NCI-H128 (cell line): ENCODE measurements around the gene PBX2.
"Not testable (repeated sequence)": the region's sequence is repeated elsewhere in the genome, so short reads cannot be mapped to it uniquely, and the experiment has no call there.

Experiments
- DNase-seq: peaks from one replicate; lab custom pipeline; 2025; ENCODE audit not compliant: unreplicated experiment; lab: John Stamatoyannopoulos, UW

Gene PBX2, protein sequence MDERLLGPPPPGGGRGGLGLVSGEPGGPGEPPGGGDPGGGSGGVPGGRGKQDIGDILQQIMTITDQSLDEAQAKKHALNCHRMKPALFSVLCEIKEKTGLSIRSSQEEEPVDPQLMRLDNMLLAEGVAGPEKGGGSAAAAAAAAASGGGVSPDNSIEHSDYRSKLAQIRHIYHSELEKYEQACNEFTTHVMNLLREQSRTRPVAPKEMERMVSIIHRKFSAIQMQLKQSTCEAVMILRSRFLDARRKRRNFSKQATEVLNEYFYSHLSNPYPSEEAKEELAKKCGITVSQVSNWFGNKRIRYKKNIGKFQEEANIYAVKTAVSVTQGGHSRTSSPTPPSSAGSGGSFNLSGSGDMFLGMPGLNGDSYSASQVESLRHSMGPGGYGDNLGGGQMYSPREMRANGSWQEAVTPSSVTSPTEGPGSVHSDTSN

DNA sequence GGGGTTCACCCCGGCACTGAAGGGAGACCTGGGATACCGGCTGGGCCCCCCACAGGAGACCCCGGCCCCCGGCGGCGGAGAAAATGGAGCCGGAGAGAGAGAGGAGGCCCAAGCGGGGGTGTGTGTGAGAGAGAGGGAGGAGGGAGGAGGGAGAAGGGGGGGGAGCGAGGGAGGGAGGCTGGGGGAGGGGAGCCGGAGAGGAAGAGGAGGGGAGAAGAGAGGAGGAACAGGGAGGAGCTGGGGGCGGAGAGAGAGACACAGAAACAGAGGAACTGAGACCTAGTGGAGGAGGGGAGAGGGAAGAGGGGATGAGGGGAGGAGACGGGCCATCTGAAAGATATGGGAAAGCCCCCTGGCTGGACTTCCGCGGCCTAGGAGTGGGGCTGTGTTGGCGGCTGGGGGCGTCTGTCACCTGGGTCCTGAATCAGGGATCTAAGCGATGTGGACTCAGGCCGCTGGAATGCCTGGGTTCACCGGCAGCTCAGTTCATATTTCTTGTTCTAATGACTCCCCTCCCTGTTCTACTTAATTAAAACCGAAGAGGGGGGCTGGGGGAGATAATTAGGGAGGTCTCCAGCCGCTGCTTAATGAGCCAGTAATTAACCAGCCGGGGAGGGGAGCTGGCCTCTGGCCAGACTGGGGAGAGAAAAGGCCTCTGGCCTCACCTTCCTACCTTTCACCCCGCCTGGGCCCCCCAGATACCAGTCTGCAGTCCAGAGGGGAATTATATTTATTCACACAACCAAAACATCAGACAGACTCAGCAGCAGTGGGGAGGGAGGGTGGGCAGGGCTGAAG is at the start of gene PBX2:
PBX2 (minus strand) TSS at position 149 of the 798 bp plus-strand sequence. CDS start 287 bp downstream, outside the sequence.
- DNase-seq = peak; percentile 30

DNA sequence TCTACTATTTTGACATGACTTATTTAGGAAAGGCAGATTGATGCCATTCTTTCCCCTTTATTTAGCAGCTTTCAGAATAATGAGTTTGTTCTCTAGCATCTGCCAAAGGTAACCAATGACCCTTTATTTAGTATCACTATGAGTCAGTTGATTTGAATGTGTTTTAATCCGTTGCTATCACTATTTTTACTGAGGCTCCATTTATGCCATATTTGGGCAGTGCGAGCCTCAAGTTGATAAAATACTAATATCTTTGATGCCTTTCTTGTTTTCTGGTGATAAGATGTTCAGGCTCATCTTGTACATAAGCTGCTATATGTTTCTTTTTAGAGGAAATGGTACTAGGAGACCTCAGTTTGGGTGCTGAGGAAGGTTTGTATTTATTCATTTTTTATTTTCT is 49.5 kb upstream of the PBX2 start:
- DNase-seq = no peak

DNA sequence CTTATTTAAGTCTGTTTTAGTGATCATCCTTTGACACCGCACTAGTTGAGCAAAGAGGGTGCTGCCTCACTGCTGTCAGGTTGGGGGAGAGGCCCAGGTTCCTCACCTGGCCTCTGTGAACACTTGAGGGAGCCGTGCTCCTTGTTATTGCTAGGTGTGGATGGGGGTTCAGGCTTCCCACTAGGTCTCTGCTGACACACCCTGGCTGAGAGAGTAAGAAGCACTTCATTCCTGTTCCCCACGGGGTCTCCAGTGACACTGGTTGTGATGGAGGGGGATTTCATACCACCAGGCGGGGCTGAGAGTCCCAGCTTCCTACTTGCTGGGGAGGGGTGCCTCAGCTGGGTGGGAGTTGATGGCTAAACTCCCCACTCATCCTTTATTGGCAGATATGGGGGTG is 44.9 kb upstream of the PBX2 start:
- DNase-seq = no peak

DNA sequence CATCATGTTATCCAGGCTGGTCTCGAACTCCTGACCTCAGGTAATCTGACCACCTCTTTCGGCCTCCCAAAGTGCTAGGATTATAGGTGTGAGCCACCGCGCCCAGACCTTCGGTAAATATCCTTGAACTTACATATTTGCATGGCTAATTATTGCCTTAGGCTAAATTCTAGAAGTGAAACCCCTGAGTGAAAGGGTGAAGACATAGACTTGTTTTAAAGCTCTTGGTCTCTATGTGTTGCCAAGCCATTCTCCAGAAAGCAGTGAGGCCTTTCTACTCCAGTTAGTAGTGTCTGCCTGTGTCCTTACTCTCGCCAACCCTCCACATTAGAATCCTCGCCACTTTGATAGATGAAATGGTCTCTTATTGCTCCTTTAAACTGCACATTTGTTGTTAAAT is 36.4 kb upstream of the PBX2 start:
- DNase-seq = no peak

DNA sequence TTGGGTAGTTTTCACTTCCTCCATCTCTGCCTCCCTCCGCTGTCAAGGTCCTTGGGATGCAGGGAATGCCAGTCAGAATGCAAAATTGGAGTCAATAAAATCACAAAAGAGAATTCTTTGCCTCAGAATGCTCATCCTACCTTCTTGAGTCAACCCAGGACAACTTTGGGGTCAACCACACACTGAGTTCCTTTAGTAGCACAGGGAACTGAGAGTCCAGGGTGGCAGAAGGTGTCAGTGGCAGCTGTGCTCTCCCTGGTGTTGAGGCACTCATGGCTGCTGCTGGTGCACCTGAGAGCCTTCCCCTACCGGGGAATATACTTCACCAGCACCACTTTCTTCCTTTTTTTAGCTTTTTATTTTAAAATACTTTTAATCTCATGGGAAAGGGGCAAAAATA is 34.7 kb upstream of the PBX2 start:
- no peak for DNase-seq

DNA sequence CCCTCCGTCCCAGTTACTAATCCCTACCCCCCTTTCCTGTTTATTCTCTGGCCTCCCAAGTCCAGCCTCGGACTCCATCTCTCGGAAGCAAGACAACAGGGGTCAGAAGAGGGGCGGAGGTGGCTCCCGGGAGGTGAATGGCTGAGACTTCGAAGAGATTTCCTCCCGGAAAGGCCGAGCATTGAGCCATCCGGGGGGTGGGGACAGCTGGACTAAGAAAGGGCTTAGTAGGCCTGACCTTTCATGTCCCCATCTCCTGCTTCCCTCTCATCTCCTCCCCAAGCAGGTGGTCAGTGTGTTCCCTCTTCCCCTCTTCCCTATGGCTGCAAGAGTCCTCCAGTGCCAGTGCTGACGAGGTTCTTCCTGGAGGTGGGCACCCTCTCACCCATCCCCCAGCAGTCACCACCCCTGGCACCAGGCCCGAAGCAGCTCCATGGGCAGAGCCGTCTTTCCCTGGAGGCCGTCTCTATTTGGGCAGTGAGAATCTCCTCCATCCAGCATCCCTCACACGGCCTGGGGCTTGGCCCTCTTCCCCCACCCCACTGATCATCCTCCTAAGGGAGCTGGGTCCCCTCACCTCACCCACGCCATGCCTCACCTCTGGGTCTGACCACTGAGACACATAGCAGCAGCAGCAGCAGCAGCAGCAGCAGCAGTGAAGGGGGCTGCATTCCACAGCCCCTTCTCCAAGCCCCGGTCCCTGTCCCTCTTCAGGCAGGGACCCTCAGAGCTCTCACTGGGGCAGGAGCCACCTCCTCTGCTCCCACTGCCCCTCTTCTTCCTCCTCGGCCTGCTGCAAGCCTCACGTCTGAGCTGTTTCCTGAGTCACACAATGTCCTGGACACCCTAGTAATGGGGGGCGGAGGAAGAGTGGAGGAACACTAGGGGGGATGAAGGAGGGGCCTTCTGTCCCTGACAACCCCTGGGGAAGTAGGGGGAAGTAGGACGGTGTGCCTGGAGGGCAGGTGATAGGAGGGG is 33.5 kb upstream of the PBX2 start, which contains the start of gene NOTCH4:
NOTCH4 (minus strand) TSS at position 810 of the 978 bp plus-strand sequence; CDS start at position 671, 139 bp downstream.
- DNase-seq = no peak

DNA sequence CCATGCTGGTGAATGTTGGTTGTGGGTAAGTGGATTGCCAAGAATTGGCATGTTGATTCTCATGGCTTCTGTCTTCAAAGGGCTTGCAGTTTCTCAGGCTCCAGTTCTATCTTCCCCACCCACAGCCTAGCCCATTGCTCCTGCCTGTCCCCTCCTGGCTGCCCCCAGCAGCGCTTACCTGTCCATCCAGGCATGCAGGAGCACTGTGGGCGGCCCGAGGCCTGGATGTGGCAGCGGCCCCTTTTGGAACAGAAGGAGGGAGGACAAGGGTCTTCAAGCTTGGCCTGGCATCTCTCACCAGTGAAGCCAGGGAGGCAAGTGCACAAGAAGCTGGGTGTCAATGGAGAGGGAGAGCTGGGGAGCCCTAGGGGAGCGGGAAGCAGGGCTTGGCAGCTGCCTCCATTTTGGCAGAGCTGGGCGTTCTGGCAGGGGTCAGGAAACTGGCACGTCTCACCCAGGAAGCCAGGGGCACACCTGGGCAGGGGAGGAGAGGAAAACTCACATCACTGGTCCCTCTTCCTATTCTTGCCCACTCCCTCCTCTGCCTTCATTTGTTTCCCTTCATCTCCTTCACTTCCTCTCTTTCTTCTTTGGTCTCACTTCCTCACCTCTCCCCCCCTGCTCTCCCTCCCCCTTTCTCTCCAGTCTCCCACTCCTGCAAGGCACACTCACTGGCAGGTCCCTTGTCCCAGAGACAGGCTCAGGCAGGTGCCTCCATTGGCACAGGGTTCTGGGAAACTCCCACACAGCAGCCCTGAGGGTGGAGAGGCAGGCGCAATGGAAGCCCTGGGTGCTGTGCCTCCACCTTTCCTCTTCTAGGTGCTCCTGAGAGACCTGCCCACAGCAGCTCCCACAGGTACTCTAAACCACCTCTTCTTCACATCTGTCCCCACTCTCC is 32.6 kb upstream of the PBX2 start:
- DNase-seq = no peak

DNA sequence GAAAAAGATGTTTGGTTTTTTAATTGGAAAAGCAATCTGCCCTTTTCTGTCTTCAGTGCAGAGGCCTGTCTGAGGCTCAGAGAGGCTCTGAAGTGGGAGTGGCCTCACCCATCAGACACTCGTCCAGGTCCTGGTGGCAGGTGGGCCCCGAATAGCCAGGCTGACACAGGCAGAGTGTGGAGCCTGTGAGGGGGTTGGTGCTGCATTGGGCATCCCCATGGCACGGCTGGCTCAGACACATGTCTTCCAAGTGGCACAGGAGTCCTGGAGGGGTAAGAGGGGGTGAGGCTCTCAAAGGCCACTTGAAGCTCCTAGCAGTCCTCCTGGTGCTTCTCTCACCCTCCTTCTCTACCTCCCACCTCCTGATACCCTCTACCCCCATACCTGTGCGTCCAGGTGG is 30.0 kb upstream of the PBX2 start:
- no peak for DNase-seq

DNA sequence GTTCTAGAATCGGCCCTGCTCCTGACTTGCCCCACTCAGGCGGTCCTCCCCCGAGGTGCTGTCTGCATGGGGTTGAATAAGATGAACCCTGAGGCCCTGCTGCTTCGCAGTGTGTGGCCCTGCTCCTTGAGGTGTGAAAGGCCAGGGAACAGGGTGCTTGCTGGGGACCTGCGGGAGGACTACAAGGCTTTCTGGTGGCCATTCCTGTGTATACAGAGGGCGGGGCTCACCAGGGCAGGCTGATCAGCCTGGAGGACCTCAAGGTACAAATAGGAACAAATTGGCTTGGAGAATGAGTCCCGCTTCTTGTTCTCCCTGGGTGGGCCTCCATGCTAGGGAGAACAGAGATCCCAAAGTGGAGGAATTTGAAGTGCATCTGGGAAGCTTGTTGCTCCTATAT is 28.2 kb upstream of the PBX2 start:
- DNase-seq = no peak

DNA sequence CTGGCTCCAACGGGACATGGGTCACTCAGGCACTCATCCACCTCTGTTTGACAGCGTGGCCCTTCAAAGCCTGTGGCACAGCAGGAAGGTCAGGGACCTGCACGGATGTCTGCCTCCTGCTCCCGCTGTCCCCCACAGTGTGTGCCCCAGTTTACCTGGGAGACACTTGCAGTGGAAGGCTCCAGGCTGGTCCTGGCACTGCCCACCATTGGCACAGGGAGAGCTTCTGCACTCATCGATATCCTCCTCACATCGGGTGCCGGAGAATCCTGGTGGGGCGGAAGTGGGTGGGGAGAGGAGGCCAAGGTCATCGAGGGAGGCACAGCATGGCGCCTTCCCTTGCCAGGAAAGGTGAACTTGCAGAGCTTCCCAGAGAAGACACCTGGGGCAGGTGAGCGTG is 27.0 kb upstream of the PBX2 start:
- DNase-seq = no peak

DNA sequence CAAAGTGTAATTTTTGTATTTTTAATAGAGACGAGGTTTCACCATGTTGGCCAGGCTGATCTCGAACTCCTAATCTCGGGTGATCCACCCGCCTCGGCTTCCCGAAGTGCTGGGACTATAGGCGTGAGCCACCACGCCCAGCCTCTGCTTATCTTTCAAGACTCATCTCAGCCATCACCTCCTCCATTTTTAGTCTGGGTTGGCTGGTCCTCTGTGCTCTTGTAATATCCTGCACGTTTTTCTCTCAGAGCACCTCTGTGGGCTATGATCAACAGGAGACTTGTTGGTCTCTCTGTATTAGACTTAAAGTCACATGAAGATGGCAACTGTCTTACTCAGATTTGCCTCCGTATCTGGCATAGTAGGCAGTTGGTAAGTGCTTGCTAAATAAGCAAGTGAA is 26.3 kb upstream of the PBX2 start:
- no peak for DNase-seq

DNA sequence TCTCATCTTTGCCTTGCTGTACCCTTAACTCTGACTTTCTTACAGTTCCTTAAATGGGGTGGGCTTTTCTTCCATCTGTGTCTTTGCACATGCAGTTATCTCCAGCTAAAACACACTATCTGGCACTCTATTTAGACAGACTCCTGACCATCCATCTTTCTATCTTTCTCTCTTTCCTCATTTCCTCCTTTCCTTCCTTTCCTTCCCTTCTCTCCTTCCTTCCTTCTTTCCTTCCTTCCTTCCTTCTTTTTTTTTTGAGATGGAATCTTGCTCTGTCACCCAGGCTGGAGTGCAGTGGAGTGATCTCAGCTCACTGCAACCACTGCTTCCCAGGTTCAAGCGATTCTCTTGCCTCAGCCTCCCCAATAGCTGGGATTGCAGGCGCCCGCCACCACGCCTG is 25.6 kb upstream of the PBX2 start:
- no peak for DNase-seq

DNA sequence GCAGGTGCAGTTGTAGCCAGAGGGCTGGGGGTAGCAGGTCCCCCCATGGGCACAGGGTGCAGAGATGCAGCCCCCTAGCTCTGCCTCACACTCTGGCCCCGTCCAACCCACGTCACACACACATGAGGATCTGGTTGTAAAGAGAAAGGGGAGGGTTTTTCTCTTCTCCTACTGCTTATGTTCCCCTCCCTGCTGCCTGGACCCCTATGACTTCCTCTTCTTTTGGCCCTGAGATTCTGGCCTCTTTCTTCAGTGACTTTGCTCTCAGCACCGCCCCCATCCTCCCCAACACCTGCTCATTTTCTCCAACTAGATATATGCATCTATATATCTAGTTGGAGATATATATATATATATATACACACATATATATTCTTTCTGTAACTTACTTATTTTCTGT is 24.1 kb upstream of the PBX2 start:
- no peak for DNase-seq

DNA sequence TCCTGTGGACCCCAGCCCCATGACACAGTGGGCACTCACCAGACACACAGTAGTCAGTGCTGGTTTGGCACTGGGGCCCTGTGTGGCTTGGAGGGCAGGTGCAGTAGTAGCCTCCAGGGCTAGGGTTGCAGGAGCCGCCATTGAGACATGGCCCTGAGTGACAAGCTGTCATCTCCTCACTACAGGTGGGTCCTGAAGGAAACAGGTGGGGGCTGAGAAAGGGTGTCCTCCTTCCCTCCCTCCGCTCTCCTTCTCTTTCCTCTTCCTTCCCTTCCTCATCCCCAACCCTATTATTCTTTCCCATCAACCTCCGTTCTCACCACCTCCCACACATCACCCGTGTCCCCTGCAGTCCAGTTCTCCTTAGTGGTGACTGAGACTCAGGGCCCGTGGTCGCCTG is 23.6 kb upstream of the PBX2 start:
- DNase-seq = no peak

DNA sequence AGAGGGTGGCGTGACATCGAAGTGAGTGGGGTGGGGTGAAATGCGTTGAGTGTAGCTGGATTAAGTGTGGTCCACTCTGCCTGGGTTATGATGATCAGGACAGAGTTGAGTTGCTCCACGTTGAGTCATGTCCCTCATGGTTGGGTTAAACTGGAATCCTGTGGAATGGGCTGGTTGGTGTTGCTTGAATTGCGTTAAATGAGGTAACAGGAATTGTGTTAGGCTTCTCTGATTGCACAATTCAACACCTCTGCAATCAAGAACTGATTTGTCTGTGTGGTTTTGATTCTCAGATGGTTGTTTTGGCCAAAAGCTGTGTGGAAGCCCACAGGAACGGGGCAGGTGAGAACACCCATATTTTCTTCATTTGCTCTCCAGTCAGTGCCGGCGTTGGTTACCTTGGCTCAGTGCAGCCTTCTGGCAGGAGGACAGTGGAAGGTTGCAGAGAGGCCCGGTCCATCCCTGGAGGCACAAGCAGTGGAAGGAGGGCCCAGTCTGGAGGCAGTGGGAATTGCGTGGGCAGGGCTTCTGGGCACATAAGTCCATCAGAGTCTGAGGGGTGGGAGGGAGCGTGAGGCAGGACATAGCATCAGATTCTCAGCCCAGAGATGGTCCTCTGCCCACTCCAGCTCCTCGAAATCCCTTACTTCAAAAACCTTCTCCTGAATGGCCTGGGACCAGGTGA is 22.2 kb upstream of the PBX2 start:
- no peak for DNase-seq

DNA sequence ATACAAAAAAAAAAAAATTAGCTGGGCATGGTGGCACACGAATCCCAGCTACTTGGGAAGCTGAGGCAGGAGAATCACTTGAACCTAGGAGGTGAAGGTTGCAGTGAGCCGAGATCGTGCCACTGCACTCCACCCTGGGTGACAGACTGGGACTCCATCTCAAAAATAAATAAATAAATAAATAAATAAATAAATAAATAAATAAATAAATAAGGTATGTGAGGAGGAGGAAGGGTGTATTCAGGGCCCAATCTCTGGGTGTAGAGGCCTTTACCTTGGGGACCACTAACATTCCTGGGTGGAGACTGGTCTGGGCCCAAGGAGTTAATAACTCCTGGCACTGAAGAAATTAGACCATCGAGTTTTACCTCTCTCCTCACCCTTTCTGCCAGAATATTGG is 21.4 kb upstream of the PBX2 start:
- DNase-seq = not testable (repeated sequence)

DNA sequence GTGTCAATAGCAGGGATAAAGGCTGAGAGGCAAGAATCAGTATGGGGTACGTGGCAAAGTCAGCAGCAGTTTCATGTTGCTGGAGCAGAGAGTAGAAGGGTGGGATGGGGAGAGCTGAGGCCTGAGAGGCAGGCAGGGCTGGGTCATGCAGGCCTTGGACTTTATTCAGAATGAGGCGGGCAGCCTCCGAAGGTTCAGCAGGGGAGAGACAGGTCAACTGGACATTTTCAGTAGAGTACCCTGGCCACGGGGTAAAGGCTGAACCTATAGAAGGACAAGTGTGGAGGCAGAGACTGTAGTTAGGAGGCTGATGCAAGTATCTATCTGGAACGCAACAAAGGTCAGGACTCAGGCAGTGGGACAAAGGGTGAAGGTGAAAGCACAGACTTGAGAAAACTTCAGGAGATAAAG is 20.2 kb upstream of the PBX2 start:
- DNase-seq = no peak

DNA sequence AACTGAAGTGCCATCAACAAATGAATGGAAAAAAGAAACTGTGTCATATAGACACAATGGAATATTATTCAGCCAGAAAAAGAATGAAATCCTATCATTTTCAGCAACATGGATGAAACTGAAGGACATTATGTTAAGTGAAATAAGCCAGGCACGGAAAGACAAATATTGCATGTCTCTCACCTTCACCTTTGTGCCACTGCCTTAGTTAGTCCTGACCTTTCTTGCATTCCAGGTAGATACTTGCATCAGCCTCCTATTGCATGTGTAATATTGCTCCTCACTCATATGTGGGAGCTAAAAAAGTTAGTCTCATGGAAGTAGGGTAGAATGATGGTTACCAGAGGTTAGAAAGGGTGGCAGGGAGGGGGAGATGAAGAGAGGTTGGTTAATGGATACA is 19.0 kb upstream of the PBX2 start:
- no peak for DNase-seq

DNA sequence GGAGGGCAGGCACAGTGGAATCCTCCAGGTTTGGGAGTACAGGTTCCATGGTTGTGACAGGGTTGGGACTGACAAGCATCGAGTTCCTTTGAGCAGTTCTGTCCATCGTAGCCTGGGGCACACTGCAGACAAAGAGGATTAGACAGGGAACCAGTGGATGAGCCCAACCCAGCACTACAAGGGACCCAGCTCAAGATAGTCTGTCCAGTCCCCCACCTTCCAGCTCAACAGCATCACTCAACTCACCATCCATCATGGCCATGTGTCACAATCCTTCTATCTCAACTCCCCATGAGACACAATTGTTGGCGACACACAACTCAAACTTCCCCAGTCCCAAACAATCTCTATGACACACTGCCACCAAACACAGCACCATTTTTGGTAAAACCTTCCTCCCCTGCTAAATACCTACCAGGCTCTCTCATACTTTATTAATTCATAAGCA is 14.3 kb upstream of the PBX2 start:
- no peak for DNase-seq
